ENCODE measurements around the gene ZFAND2A.

Gene ZFAND2A

DNA sequence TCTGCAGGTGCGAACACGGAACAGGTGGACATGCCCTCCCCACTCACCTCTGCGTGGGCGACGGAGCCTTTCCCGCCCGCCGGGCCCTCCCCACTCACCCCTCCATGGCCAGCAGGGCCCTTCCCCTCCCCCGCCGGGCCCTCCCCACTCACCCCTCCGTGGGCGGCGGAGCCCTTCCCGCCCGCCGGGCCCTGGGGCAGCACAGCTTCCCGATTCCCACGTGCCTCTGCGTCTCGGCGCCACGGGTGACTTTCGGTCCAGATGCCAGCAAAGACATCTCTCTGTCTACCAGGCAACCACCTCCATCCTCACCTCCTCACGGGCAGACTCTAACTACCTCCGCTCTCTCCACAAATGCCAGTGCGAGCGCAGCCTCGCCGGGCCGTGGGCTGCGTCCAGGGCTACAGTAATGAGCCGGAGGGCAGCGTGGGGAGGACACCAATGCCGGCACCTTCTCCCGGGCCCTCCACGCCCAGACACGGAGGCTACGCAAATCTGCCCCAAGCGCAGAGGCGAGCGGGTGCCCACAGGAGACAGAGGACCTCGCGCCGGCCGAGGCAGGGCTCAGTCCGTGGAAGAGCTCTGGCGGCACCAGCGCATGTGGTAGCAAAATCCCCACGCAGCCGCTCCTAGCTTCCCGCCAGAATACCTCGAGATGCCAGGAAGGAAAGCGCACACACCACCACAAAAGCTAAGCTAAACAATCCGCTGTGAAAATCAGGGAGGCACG, 50.2 kb downstream of the ZFAND2A start:
- H3K4me3 ChIP-seq (ENCODE audit: low read depth, low read length), result no peak overlapping the region
- TF ChIP-seq, protein P1, sequence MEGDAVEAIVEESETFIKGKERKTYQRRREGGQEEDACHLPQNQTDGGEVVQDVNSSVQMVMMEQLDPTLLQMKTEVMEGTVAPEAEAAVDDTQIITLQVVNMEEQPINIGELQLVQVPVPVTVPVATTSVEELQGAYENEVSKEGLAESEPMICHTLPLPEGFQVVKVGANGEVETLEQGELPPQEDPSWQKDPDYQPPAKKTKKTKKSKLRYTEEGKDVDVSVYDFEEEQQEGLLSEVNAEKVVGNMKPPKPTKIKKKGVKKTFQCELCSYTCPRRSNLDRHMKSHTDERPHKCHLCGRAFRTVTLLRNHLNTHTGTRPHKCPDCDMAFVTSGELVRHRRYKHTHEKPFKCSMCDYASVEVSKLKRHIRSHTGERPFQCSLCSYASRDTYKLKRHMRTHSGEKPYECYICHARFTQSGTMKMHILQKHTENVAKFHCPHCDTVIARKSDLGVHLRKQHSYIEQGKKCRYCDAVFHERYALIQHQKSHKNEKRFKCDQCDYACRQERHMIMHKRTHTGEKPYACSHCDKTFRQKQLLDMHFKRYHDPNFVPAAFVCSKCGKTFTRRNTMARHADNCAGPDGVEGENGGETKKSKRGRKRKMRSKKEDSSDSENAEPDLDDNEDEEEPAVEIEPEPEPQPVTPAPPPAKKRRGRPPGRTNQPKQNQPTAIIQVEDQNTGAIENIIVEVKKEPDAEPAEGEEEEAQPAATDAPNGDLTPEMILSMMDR (IDR thresholded peaks at IDR 0.05; ENCODE audit: low read depth, low read length), result no peak

DNA sequence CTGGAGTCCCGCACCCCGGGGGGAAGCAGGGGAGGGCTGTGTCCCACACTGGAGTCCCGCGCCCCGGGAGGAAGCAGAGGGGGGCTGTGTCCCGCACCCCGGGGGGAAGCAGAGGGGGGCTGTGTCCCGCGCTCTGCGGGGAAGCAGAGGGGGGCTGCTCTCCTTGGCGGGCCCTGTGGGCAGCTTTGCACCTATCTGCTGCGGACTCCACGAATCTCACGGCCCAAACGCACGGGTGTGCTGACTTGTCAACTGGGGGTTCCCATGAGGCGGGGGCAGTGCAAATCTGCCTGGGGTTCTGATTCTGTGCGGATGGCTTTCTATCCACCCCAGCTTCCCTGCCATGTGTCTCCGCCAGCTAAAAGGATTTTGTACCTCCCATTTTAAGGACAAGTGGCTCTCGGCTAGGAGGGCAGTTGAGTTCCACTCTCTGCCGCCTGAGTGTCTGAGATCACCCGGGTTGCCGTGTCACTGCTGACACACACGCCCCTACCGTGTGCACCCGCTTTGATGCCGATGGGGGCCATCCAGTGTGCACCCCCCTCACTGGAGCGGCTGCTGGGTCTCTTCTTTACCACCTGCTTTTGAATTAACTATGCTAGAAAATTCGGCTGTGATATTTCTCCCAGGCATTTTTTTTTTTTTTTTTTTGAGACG, 51.6 kb downstream of the ZFAND2A start:
- TF ChIP-seq, protein P1 (IDR thresholded peaks at IDR 0.05; ENCODE audit: low read depth, low read length), result no peak
- no peak overlapping the region for H3K4me3 ChIP-seq (ENCODE audit: low read depth, low read length)

DNA sequence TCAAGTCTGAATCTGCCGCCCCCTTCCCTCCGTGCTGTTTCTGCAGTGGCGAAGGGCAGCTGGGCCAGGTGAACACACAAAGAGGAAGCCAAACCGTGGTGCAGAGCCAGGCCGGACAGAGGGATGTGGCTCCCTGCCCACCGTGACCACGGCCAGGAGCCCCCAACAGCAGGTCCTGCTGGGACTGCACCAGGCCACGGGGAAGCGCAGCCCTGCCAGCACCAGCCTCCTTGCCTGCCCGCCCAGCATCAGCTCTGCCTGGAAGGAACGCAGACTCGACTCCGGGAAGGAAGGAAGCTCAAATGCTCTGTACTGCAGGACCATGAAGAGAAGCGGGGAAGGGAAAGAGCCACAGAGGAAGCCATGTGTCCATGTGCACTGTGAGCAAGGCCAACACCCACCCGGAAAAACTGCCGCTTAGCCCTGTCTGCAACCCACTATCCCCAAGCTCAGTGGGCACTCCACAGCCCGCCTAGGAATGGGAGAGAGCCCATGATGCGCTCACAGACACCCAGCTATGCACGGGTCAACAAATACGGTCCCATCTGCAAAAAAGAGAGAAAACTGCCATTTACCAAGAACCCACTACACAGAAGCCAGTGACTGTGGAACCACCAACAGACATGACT, 53.1 kb downstream of the ZFAND2A start:
- no peak overlapping the region for H3K4me3 ChIP-seq (ENCODE audit: low read depth, low read length)
- TF ChIP-seq, protein P1 (IDR thresholded peaks at IDR 0.05; ENCODE audit: low read depth, low read length), result no peak

DNA sequence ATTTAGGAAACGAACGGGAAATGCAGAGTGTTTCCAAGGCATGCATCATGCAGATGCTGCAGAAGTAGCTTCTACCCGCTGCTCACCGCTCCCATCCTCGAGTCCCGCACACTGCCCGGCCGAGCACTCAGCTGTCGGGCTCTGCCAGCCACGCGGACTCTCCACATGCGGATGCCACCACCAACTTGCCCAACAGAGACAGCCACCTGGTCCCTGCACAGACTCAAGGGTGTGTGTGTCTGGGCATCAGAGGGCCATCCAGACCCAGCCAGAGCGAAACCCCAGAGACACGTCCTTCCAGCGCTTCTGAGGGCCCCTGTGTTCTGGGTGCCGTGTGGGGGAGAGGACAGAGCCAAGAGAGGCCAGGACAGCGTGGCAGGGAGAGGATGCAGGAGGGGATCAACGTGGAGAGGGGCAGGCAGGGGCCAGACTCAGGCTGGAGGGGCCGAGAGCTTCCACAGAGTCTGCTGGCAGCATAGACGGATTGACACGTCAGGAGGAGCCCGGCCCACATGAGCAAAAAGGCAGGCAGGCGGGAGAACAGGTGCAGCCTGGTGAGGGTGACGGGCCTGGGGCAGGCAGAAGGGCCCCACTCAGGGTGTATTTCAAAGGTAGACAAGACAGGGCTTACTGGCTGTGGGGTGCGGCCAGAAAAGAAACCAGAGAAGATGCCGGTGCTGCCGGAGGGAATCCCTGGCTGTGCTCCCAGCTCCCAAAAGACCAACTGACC, 53.8 kb downstream of the ZFAND2A start:
- TF ChIP-seq, protein P1 (IDR thresholded peaks at IDR 0.05; ENCODE audit: low read depth, low read length), result no peak
- H3K4me3 ChIP-seq (ENCODE audit: low read depth, low read length), result no peak overlapping the region

DNA sequence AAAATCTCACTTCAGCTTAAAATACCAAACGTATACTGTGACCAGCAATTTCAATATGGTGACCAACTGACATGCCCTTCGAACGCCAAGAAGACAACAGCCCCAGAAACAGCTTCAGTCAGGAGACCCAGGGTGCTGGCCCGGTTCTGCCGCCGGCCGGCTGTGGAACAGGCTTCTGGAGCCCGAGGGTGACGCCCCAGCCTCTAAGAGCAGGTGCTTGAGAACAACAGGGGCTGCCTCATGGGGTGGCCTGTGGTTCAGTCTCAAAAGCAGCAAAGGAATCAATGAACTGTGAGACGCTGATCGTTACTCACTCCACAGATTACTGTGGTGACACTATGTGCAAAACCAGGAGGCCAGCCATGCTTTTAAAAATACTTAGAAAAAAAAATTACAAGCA, 54.8 kb downstream of the ZFAND2A start:
- no peak overlapping the region for H3K4me3 ChIP-seq (ENCODE audit: low read depth, low read length)
- TF ChIP-seq, protein P1 (IDR thresholded peaks at IDR 0.05; ENCODE audit: low read depth, low read length), result no peak

DNA sequence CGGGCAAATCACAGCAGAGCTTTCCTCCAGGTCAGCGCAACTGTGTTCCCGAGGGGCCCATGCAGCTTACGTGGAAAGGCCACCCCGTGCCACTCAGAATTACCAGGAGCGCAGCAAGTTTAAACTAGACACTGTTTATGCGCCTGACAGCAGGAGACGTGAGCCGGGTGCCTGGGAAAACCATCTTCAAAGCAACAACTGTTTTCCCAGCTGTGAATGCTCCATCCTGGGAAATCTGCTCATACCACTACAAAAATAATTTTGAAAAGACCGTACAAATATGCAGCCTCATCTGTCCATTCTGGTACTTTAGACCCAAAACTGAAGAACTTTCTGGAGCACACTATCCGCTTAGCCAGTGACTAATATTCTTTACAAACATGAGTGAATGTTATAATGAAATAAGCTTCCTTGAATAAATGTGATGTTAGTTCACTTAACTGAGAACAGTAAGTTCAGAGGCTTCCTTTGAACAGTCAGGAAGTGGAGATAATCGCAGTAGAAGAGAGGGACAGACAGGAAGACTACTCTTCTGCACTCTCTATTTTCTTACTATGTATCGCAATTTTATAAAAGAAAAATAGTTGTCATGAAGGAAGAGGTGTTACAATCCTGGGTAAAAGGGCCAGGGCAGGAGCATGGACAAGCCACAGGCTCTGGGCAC, 55.3 kb downstream of the ZFAND2A start:
- H3K4me3 ChIP-seq (ENCODE audit: low read depth, low read length), result no peak overlapping the region
- TF ChIP-seq, protein P1 (IDR thresholded peaks at IDR 0.05; ENCODE audit: low read depth, low read length), result no peak
